ENCODE data around the gene NKD2. TPM values are rescaled to one million over a fixed set of nuclear protein-coding genes. Genes with fewer than 3 reads are reported as not detected.

NKD2 gene
- total and polyA plus RNA-seq, 2 experiments from 2014 or later: 9.0 to 11.9 TPM

GRCh38 chr5:1075555-1075881, 66.9 kb downstream of the NKD2 start (continued):
- no peak for TF ChIP-seq ZNF462 (CRISPR knock-in tag; IDR thresholded peaks at IDR 0.05)

GRCh38 chr5:1075931-1076330, 67.3 kb downstream of the NKD2 start:
- no peak overlapping the region for H2AFZ ChIP-seq
- no peak overlapping the region for H3K4me3 Mint-ChIP-seq
- H3F3A ChIP-seq (replicated peaks; ENCODE audit: low read depth): no peaks in the 10 kb centered on the region
- no peaks in the 10 kb centered on the region for H3K79me2 ChIP-seq (replicated peaks; ENCODE audit: insufficient read depth)
- H3K4me1 ChIP-seq (ENCODE audit: insufficient read depth): no peaks in the 10 kb centered on the region
- no peak overlapping the region for H3K27ac ChIP-seq (ENCODE audit: low read depth)
- DNase-seq (ENCODE audit: low spot score) (no peak), ATAC-seq (no peak)
- no peaks in the 10 kb centered on the region for H3K9me3 Mint-ChIP-seq
- no peaks in the 10 kb centered on the region for H3K27me3 ChIP-seq (ENCODE audit: insufficient read depth)
- no peaks in the 10 kb centered on the region for H3K4me1 Mint-ChIP-seq
- peaks cover 8% of the 10 kb centered on the region for H3K27me3 Mint-ChIP-seq (ENCODE audit: insufficient read depth, low read depth, poor library complexity)
- H3K9me2 ChIP-seq (ENCODE audit: insufficient read depth): no peaks in the 10 kb centered on the region
- no peak overlapping the region for H3K27ac Mint-ChIP-seq
- H3K36me3 ChIP-seq (ENCODE audit: insufficient read depth): no peaks in the 10 kb centered on the region
- no peak overlapping the region for H3K4me2 ChIP-seq
- H3K4me3 ChIP-seq: no peak overlapping the region
- H3K36me3 Mint-ChIP-seq (ENCODE audit: low read depth): peaks cover 7% of the 10 kb centered on the region; the same call in 2 of the 3 replicates
- H4K20me1 ChIP-seq (replicated peaks; ENCODE audit: insufficient read depth): 0 out of 2 replicates have a peak, but pooled peaks cover 2% of the 10 kb centered on the region
- no peak for TF ChIP-seq POLR2AphosphoS5 (IDR thresholded peaks at IDR 0.05; ENCODE audit: low read depth)
- TF ChIP-seq CREB1 (CRISPR knock-in tag; IDR thresholded peaks at IDR 0.05; ENCODE audit: low read depth): no peak
- no peak for TF ChIP-seq JUNB (IDR thresholded peaks at IDR 0.05; ENCODE audit: unreplicated experiment)
- TF ChIP-seq STAT1 (IDR thresholded peaks at IDR 0.05; ENCODE audit: unreplicated experiment): no peak
- TF ChIP-seq CTCF (conservative IDR thresholded peaks at IDR 0.05; ENCODE audit: low read depth in 2 of 2): no peak
- TF ChIP-seq ZNF114 (CRISPR knock-in tag; IDR thresholded peaks at IDR 0.05): no peak
- no peak for TF ChIP-seq EZH2 (IDR thresholded peaks at IDR 0.05; ENCODE audit: low read depth, unreplicated experiment)
- TF ChIP-seq ZNF331 (CRISPR knock-in tag; IDR thresholded peaks at IDR 0.05; ENCODE audit: low read depth): no peak
- no peak for TF ChIP-seq EZH2phosphoT487 (IDR thresholded peaks at IDR 0.05; ENCODE audit: unreplicated experiment)

All from GM23338 (cell line).